Adipocyte (in vitro differentiated cells): ENCODE data around the gene TBL1Y.

Source experiments
- DNase-seq: peaks from one replicate; pipeline ENCODE4 v3.0.0-alpha.2; 2015; ENCODE audit warnings: low read depth
- H3K27me3 ChIP-seq: replicated peaks from 2 replicates; pipeline ENCODE4 v1.7.0; 2013; ENCODE audit warnings: mild to moderate bottlenecking, low read length, moderate library complexity; ENCODE audit not compliant: control insufficient read depth, insufficient read depth
- H3K36me3 ChIP-seq: 2 replicates; pipeline ENCODE4 v1.7.0; 2013; ENCODE audit warnings: low read length, mild to moderate bottlenecking, moderate library complexity; ENCODE audit not compliant: control insufficient read depth, insufficient read depth, severe bottlenecking
- H3K4me1 ChIP-seq: 2 replicates; pipeline ENCODE4 v1.7.0; 2013; ENCODE audit warnings: mild to moderate bottlenecking, low read length, moderate library complexity; ENCODE audit not compliant: control insufficient read depth, insufficient read depth
- H3K4me3 ChIP-seq: 2 replicates; pipeline ENCODE4 v1.7.0; 2013; ENCODE audit warnings: mild to moderate bottlenecking, low read length, moderate library complexity
- H3K9ac ChIP-seq: 2 replicates; pipeline ENCODE4 v1.7.0; 2013; ENCODE audit warnings: mild to moderate bottlenecking, low read length, moderate library complexity
- H3K9me3 ChIP-seq: 2 replicates; pipeline ENCODE4 v1.7.0; 2013; ENCODE audit warnings: mild to moderate bottlenecking, low read length, moderate library complexity; ENCODE audit not compliant: control insufficient read depth

TBL1Y gene

GRCh38 chrY:6928265-6928664 is 17.8 kb downstream of the TBL1Y start:
- Histone ChIP-seq H3K9ac (no peak overlapping the region), H3K4me1 (no peaks in the 10 kb centered on the region), H3K9me3 (no peaks in the 10 kb centered on the region), H3K27me3 (no peaks in the 10 kb centered on the region), H3K4me3 (no peak overlapping the region), H3K36me3 (no peaks in the 10 kb centered on the region)
- no peak for DNase-seq

DNA sequence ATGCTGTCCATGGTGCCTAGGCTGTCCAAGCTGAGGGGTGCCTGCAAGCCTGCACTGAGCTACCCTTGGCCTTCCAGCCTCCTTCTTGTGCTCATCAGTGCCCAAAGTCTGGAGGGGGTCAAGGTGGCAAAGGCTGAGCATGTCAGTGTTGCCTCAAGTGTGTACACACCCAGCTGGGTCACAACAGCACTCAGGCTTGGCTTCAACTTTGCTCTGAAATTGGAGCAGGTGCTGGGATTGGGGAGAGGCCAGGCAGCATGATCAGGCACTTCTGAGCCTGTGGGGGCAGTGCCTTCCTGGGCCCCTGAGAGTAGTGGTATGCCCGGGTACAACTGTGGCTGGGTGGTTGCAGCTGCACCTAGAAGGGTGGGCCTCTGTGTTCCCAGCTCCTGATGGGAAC is 18.7 kb downstream of the TBL1Y start:
- Histone ChIP-seq H3K9ac (no peak overlapping the region), H3K4me1 (no peaks in the 10 kb centered on the region), H3K9me3 (no peaks in the 10 kb centered on the region), H3K36me3 (no peaks in the 10 kb centered on the region), H3K27me3 (no peaks in the 10 kb centered on the region), H3K4me3 (no peak overlapping the region)
- no peak for DNase-seq

GRCh38 chrY:6931779-6932396 is 21.4 kb downstream of the TBL1Y start:
- no peaks in the 10 kb centered on the region for H3K9me3 ChIP-seq
- H3K4me1 ChIP-seq, result no peaks in the 10 kb centered on the region
- H3K27me3 ChIP-seq, result no peaks in the 10 kb centered on the region
- no peak for DNase-seq
- H3K36me3 ChIP-seq, result no peaks in the 10 kb centered on the region
- H3K4me3 ChIP-seq, result no peak overlapping the region
- H3K9ac ChIP-seq, result no peak overlapping the region

DNA sequence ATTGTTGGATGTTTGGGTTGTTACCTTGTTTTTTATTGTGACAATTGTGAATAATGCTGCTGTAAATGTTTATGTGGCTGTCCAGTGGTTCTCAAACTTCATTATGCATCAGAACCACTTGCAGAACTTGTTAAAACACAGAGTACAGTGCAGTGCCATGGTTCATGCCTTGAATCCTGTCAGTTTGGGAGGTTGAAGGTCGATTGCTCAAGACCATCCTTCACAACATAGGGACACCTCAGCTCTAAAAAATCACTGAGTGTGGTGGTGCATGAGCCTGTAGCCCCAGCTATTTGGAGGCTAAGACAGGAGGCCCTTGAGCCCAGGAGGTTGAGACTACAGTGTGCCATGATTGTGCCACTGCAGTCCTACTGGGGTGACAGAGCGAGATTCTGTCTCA is 25.0 kb downstream of the TBL1Y start:
- Histone ChIP-seq H3K9me3 (no peaks in the 10 kb centered on the region), H3K9ac (no peak overlapping the region), H3K36me3 (no peaks in the 10 kb centered on the region)

GRCh38 chrY:6947695-6948094 is 37.2 kb downstream of the TBL1Y start:
- no peak for DNase-seq

More for the DNA sequence above, 25.0 kb downstream of the TBL1Y start:
- no peaks in the 10 kb centered on the region for H3K27me3 ChIP-seq
- H3K4me1 ChIP-seq, result no peaks in the 10 kb centered on the region
- no peak overlapping the region for H3K4me3 ChIP-seq
- DNase-seq, result no peak

GRCh38 chrY:6948378-6948777 is 37.9 kb downstream of the TBL1Y start:
- H3K36me3 ChIP-seq, result no peaks in the 10 kb centered on the region
- H3K9ac ChIP-seq, result no peak overlapping the region
- H3K4me1 ChIP-seq, result no peaks in the 10 kb centered on the region
- H3K9me3 ChIP-seq, result no peaks in the 10 kb centered on the region
- H3K27me3 ChIP-seq, result no peaks in the 10 kb centered on the region
- no peak overlapping the region for H3K4me3 ChIP-seq
- DNase-seq, result no peak

More at GRCh38 chrY:6947695-6948094, 37.2 kb downstream of the TBL1Y start:
- Histone ChIP-seq H3K36me3 (no peaks in the 10 kb centered on the region), H3K4me1 (no peaks in the 10 kb centered on the region), H3K9ac (no peak overlapping the region), H3K9me3 (no peaks in the 10 kb centered on the region), H3K4me3 (no peak overlapping the region), H3K27me3 (no peaks in the 10 kb centered on the region)

GRCh38 chrY:6949947-6950346 is 39.5 kb downstream of the TBL1Y start:
- no peak overlapping the region for H3K9ac ChIP-seq
- H3K36me3 ChIP-seq, result no peaks in the 10 kb centered on the region
- no peaks in the 10 kb centered on the region for H3K9me3 ChIP-seq
- H3K4me3 ChIP-seq, result no peak overlapping the region
- no peak for DNase-seq
- H3K27me3 ChIP-seq, result no peaks in the 10 kb centered on the region
- H3K4me1 ChIP-seq, result no peaks in the 10 kb centered on the region

- H3K4me1 ChIP-seq, result no peaks in the 10 kb centered on the region
- H3K36me3 ChIP-seq, result no peaks in the 10 kb centered on the region
- no peaks in the 10 kb centered on the region for H3K9me3 ChIP-seq
- no peak overlapping the region for H3K9ac ChIP-seq
- no peak overlapping the region for H3K4me3 ChIP-seq
- no peak for DNase-seq
- H3K27me3 ChIP-seq, result no peaks in the 10 kb centered on the region
Observed at GRCh38 chrY:6964732-6965131, 54.2 kb downstream of the TBL1Y start.

GRCh38 chrY:6966521-6966920 is 56.0 kb downstream of the TBL1Y start:
- Histone ChIP-seq H3K9ac (no peak overlapping the region), H3K4me3 (no peak overlapping the region), H3K9me3 (no peaks in the 10 kb centered on the region), H3K4me1 (no peaks in the 10 kb centered on the region), H3K36me3 (no peaks in the 10 kb centered on the region), H3K27me3 (no peaks in the 10 kb centered on the region)
- DNase-seq, result no peak

DNA sequence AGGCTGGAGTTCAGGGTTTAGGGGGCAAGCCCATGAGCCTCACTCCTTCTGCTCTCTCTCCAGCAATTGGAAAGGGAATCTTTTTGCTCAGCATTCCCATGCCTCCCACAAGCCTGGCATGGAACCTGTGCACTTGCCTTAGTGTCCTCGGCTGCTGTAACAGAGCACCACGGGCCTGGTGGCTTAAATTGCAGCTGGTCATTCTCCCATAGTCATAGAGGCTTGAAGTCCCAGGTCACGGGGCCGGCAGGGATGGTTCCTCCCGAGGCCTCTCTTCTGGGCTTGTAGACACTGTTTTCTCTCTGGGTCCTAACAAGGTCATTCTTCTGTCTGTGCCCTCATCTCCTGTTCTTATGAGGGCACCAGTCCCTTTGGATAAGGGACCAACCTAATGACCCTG is 57.2 kb downstream of the TBL1Y start:
- no peaks in the 10 kb centered on the region for H3K4me1 ChIP-seq
- H3K9me3 ChIP-seq, result no peaks in the 10 kb centered on the region
- no peaks in the 10 kb centered on the region for H3K36me3 ChIP-seq
- no peaks in the 10 kb centered on the region for H3K27me3 ChIP-seq
- H3K9ac ChIP-seq, result no peak overlapping the region
- no peak overlapping the region for H3K4me3 ChIP-seq
- DNase-seq, result no peak

- Histone ChIP-seq H3K36me3 (no peaks in the 10 kb centered on the region), H3K9ac (no peak overlapping the region), H3K4me1 (no peaks in the 10 kb centered on the region), H3K9me3 (no peaks in the 10 kb centered on the region), H3K4me3 (no peak overlapping the region), H3K27me3 (no peaks in the 10 kb centered on the region)
- no peak for DNase-seq
Observed at GRCh38 chrY:6968191-6968590, 57.7 kb downstream of the TBL1Y start.

DNA sequence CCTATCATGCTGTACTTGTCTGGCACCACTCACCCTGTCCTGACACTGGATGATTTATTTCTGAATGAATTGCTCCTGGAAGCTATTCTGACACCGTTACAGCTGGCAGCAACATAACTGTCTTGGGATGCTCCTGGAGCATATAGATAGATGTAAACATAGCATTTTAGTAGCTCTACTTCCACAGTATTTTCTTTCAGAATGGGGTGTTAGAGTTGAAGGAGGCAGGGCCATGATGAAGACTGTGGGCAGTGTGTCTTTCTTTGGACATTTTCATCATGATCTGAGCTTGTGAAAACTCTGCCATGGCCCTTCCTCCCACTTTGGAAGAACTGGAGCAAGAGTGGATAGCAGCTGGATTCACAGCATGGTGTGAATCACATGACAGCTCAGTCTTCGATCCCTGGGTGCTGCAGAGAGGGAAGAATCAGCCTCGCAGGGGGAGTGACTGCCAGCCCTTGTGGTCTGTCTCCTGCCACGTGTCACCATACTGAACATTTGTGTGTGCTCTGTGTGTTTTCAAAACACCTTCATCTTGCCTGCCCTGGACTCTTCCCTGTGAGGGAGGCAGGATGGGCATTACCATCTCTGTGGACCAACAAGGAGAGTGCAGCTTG is 61.9 kb downstream of the TBL1Y start:
- no peak overlapping the region for H3K9ac ChIP-seq
- no peak overlapping the region for H3K4me3 ChIP-seq
- no peaks in the 10 kb centered on the region for H3K27me3 ChIP-seq
- H3K9me3 ChIP-seq, result no peaks in the 10 kb centered on the region
- H3K4me1 ChIP-seq, result no peaks in the 10 kb centered on the region
- H3K36me3 ChIP-seq, result no peaks in the 10 kb centered on the region
- DNase-seq, result no peak
